Measurements from ENCODE around the gene CYS1. TPM values are rescaled to one million over a fixed set of nuclear protein-coding genes. Genes with fewer than 3 reads are reported as not detected.
A peak's percentile ranks its signal among the peaks of the same experiment; 100 is the strongest.
"Not testable (repeated sequence)": the region's sequence is repeated elsewhere in the genome, so short reads cannot be mapped to it uniquely, and the experiment has no call there.

The CYS1 gene
- total RNA-seq, result 3.6 TPM
- long read RNA-seq, transcript CYS1-201 (3 exons, 2,738 nt), result major isoform, 19 of 21 reads
- long read RNA-seq, partial matches to known transcripts, result 1 of 21 reads
- long read RNA-seq, other reads (novel, unspliced or antisense), result 1 of 21 reads

GRCh38 chr2:10079870-10080535 lies at the start of gene CYS1:
CYS1 (minus strand) TSS chr2:10080411; CDS start chr2:10080223, 188 bp downstream.
- peak; percentile 38 for ATAC-seq (ENCODE audit: poor library complexity)
- intact Hi-C loops (cut with DNase I), result no loop called here
- no peak for DNase-seq

- no peak for DNase-seq
- no peak for ATAC-seq (ENCODE audit: poor library complexity)
- intact Hi-C loops (cut with DNase I), result loop anchor here (10.0 kb wide), 1 partner anchor 535 kb away; no protein-coding TSS in a partner anchor
Measured at GRCh38 chr2:10129490-10129889, 49.3 kb upstream of the CYS1 start.

GRCh38 chr2:10128420-10128819 lies 48.2 kb upstream of the CYS1 start:
- no peak for ATAC-seq (ENCODE audit: poor library complexity)
- no peak for DNase-seq
- intact Hi-C loops (cut with DNase I), result loop anchor here (10.0 kb wide), 1 partner anchor 536 kb away; no protein-coding TSS in a partner anchor

- intact Hi-C loops (cut with DNase I), result loop anchor here (2.0 to 10.0 kb wide), 2 partner anchors 308 to 538 kb away; no protein-coding TSS in a partner anchor
- ATAC-seq (ENCODE audit: poor library complexity), result no peak
Measured at GRCh38 chr2:10126632-10127026, 46.4 kb upstream of the CYS1 start.

GRCh38 chr2:10125842-10126631 lies 45.8 kb upstream of the CYS1 start:
- no peak for DNase-seq
- intact Hi-C loops (cut with DNase I), result loop anchor here (2.0 to 10.0 kb wide), 2 partner anchors 309 to 539 kb away; no protein-coding TSS in a partner anchor
- no peak for ATAC-seq (ENCODE audit: poor library complexity)

More at GRCh38 chr2:10126632-10127026, 46.4 kb upstream of the CYS1 start:
- no peak for DNase-seq

- DNase-seq (no peak), ATAC-seq (ENCODE audit: poor library complexity) (no peak)
- intact Hi-C loops (cut with DNase I), result loop anchor here (10.0 kb wide), 1 partner anchor 540 kb away; no protein-coding TSS in a partner anchor
Measured at GRCh38 chr2:10124538-10125045, 44.4 kb upstream of the CYS1 start.

- intact Hi-C loops (cut with DNase I), result loop anchor here (10.0 kb wide), 1 partner anchor 542 kb away; no protein-coding TSS in a partner anchor
Measured at GRCh38 chr2:10123281-10123680, 43.1 kb upstream of the CYS1 start.

GRCh38 chr2:10122500-10123280 lies 42.5 kb upstream of the CYS1 start, which contains the start of gene RRM2:
RRM2 (plus strand) TSS chr2:10122739; CDS start chr2:10122799, 60 bp downstream.
- peak; percentile 89 for ATAC-seq (ENCODE audit: poor library complexity)
- DNase-seq, result peak; percentile 95
- intact Hi-C loops (cut with DNase I), result loop anchor here (10.0 kb wide), 1 partner anchor 542 kb away; no protein-coding TSS in a partner anchor

More at GRCh38 chr2:10123281-10123680, 43.1 kb upstream of the CYS1 start:
- no peak for DNase-seq
- ATAC-seq (ENCODE audit: poor library complexity), result no peak

- DNase-seq (no peak), ATAC-seq (ENCODE audit: poor library complexity) (no peak)
- intact Hi-C loops (cut with DNase I), result loop anchor here (10.0 kb wide), 1 partner anchor 544 kb away; no protein-coding TSS in a partner anchor
Measured at GRCh38 chr2:10120877-10121574, 40.8 kb upstream of the CYS1 start.

- DNase-seq, result peak; percentile 98
- intact Hi-C loops (cut with DNase I), result loop anchor here (10.0 kb wide), 1 partner anchor 544 kb away; no protein-coding TSS in a partner anchor
- ATAC-seq (ENCODE audit: poor library complexity), result peak; percentile 96
Measured at GRCh38 chr2:10120158-10120876, 40.1 kb upstream of the CYS1 start.

GRCh38 chr2:10119601-10120157 lies 39.5 kb upstream of the CYS1 start:
- no peak for ATAC-seq (ENCODE audit: poor library complexity)
- intact Hi-C loops (cut with DNase I), result loop anchor here (10.0 kb wide), 1 partner anchor 545 kb away; no protein-coding TSS in a partner anchor
- DNase-seq, result no peak

GRCh38 chr2:10119027-10119325 lies 38.8 kb upstream of the CYS1 start:
- intact Hi-C loops (cut with DNase I), result no loop called here
- no peak for ATAC-seq (ENCODE audit: poor library complexity)
- DNase-seq, result no peak

- intact Hi-C loops (cut with DNase I), result no loop called here
- DNase-seq, result no peak
- ATAC-seq (ENCODE audit: poor library complexity), result no peak
Measured at GRCh38 chr2:10109311-10109710, 29.1 kb upstream of the CYS1 start.

- intact Hi-C loops (cut with DNase I); ATAC-seq (ENCODE audit: poor library complexity); DNase-seq: not testable (repeated sequence)
Measured at GRCh38 chr2:10104906-10105305, 24.7 kb upstream of the CYS1 start.

- ATAC-seq (ENCODE audit: poor library complexity) (no peak), DNase-seq (no peak)
- intact Hi-C loops (cut with DNase I), result no loop called here
Measured at GRCh38 chr2:10103179-10103578, 23.0 kb upstream of the CYS1 start.

- ATAC-seq (ENCODE audit: poor library complexity), result no peak
- DNase-seq, result no peak
- intact Hi-C loops (cut with DNase I), result no loop called here
Measured at GRCh38 chr2:10101491-10101890, 21.3 kb upstream of the CYS1 start.
